ENCODE data around the gene RORC.

RORC gene

GRCh38 chr1:151822404-151822803 is 9.2 kb downstream of the RORC start:
- FAIRE-seq (no peak), DNase-seq (ENCODE audit: insufficient read length, low spot score) (no peak)
- TF ChIP-seq POLR2A (IDR thresholded peaks at IDR 0.05; ENCODE audit: low read depth, low read length) (no peak), POU2F2 (IDR thresholded peaks at IDR 0.05; ENCODE audit: low read depth, low read length) (no peak), POLR2AphosphoS5 (IDR thresholded peaks at IDR 0.05; ENCODE audit: low read depth, low read length) (no peak), SPI1 (IDR thresholded peaks at IDR 0.05; ENCODE audit: low read depth, low read length) (no peak), PAX5 (IDR thresholded peaks at IDR 0.05; ENCODE audit: insufficient read depth, low read length, severe bottlenecking) (no peak), TAF1 (IDR thresholded peaks at IDR 0.05; ENCODE audit: low read depth, low read length) (no peak)

DNA sequence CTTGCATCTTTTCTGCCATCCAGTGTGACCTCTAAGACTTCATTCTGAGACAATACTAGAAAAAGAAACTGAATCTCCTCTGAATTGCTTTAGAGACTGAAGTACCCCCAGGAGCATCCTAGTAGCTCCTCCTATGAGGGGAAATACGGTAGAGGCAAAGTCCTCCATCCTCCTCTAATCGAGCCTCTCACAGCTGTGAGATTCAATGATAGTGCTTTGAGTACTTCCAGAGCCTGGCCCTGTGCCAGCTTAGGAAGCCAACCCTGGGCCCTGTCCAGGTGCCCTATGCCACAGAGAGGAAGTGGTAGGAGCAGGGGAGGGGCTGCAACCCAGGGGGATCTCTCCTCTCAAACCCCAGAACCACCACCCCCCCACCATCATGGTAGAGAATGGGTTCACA is 10.7 kb downstream of the RORC start:
- no peak for TF ChIP-seq SPI1 (IDR thresholded peaks at IDR 0.05; ENCODE audit: low read depth, low read length)
- no peak for TF ChIP-seq POLR2A (IDR thresholded peaks at IDR 0.05; ENCODE audit: low read depth, low read length)
- no peak for TF ChIP-seq PAX5 (IDR thresholded peaks at IDR 0.05; ENCODE audit: insufficient read depth, low read length, severe bottlenecking)
- no peak for TF ChIP-seq POU2F2 (IDR thresholded peaks at IDR 0.05; ENCODE audit: low read depth, low read length)
- TF ChIP-seq POLR2AphosphoS5 (IDR thresholded peaks at IDR 0.05; ENCODE audit: low read depth, low read length): no peak
- no peak for TF ChIP-seq TAF1 (IDR thresholded peaks at IDR 0.05; ENCODE audit: low read depth, low read length)
- no peak for DNase-seq (ENCODE audit: insufficient read length, low spot score)
- no peak for FAIRE-seq

GRCh38 chr1:151819976-151820623 is 11.5 kb downstream of the RORC start:
- TF ChIP-seq POLR2AphosphoS5 (IDR thresholded peaks at IDR 0.05; ENCODE audit: low read depth, low read length) (no peak), SPI1 (IDR thresholded peaks at IDR 0.05; ENCODE audit: low read depth, low read length) (no peak), TAF1 (IDR thresholded peaks at IDR 0.05; ENCODE audit: low read depth, low read length) (no peak), PAX5 (IDR thresholded peaks at IDR 0.05; ENCODE audit: insufficient read depth, low read length, severe bottlenecking) (no peak), POU2F2 (IDR thresholded peaks at IDR 0.05; ENCODE audit: low read depth, low read length) (no peak), POLR2A (IDR thresholded peaks at IDR 0.05; ENCODE audit: low read depth, low read length) (no peak)
- FAIRE-seq (no peak), DNase-seq (ENCODE audit: insufficient read length, low spot score) (no peak)

DNA sequence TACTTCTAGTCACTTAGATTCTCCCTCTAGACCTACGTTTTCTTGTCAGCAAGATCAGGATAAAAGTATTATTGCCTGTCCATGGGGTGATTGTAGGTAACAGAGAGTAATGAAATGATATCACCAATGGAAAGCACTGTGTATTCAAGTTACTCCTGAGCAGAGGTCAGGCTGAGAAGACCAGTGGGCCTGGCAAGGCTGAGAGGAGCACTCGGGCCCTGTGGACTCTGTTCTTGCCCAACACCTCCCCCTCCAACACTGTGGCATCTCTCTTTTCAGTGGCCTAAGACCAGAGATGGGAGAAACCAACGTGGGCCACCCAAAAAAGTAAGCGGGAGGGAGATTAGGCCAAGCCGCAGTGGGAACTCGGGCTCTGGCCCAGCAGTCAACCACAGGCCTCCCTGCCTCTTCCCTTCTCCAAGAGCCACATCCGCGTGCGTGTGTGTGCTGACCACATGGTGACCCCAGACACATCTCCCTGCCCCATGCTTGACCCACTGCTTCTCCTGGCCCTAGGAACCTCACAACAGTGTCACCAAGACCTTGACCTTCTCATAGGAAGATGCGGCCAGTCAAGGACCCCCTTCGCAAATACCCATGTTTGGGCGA is 12.3 kb downstream of the RORC start:
- TF ChIP-seq POLR2AphosphoS5 (IDR thresholded peaks at IDR 0.05; ENCODE audit: low read depth, low read length): no peak
- TF ChIP-seq TAF1 (IDR thresholded peaks at IDR 0.05; ENCODE audit: low read depth, low read length): no peak
- DNase-seq (ENCODE audit: insufficient read length, low spot score) (no peak), FAIRE-seq (no peak)

DNA sequence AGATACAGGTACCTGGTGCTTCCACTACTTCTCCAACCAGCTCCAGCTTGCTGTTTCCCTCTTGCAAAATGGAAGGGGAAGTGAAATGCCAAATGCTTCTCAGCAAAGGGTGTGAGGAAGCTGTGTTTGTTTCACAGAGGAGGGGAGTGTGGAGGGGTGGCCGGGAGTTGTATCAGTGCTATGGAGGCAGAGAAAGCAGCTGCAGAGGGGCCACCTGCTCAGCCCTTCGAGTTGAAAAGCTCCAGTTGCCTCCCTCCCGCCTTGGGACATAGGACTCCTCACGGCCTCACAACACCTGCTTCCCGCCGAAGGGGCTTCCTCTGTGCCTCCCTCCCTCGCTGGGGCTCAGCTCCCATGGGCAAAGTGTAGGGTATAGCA is 14.3 kb downstream of the RORC start:
- no peak for DNase-seq (ENCODE audit: insufficient read length, low spot score)
- FAIRE-seq: no peak
- TF ChIP-seq POU2F2 (IDR thresholded peaks at IDR 0.05; ENCODE audit: low read depth, low read length) (no peak), POLR2AphosphoS5 (IDR thresholded peaks at IDR 0.05; ENCODE audit: low read depth, low read length) (no peak), SPI1 (IDR thresholded peaks at IDR 0.05; ENCODE audit: low read depth, low read length) (peak; percentile 15; the same call in 1 of the 2 replicates), PAX5 (IDR thresholded peaks at IDR 0.05; ENCODE audit: insufficient read depth, low read length, severe bottlenecking) (no peak), TAF1 (IDR thresholded peaks at IDR 0.05; ENCODE audit: low read depth, low read length) (no peak), POLR2A (IDR thresholded peaks at IDR 0.05; ENCODE audit: low read depth, low read length) (no peak)

GRCh38 chr1:151816548-151817352 is 14.9 kb downstream of the RORC start:
- TF ChIP-seq POLR2A (IDR thresholded peaks at IDR 0.05; ENCODE audit: low read depth, low read length) (no peak), TAF1 (IDR thresholded peaks at IDR 0.05; ENCODE audit: low read depth, low read length) (no peak), POU2F2 (IDR thresholded peaks at IDR 0.05; ENCODE audit: low read depth, low read length) (no peak), SPI1 (IDR thresholded peaks at IDR 0.05; ENCODE audit: low read depth, low read length) (no peak), PAX5 (IDR thresholded peaks at IDR 0.05; ENCODE audit: insufficient read depth, low read length, severe bottlenecking) (no peak), POLR2AphosphoS5 (IDR thresholded peaks at IDR 0.05; ENCODE audit: low read depth, low read length) (no peak)
- FAIRE-seq (no peak), DNase-seq (ENCODE audit: insufficient read length, low spot score) (no peak)

GRCh38 chr1:151815716-151816327 is 15.8 kb downstream of the RORC start:
- TF ChIP-seq POU2F2 (IDR thresholded peaks at IDR 0.05; ENCODE audit: low read depth, low read length): no peak
- TF ChIP-seq POLR2AphosphoS5 (IDR thresholded peaks at IDR 0.05; ENCODE audit: low read depth, low read length): no peak
- no peak for TF ChIP-seq PAX5 (IDR thresholded peaks at IDR 0.05; ENCODE audit: insufficient read depth, low read length, severe bottlenecking)
- no peak for TF ChIP-seq POLR2A (IDR thresholded peaks at IDR 0.05; ENCODE audit: low read depth, low read length)
- no peak for TF ChIP-seq SPI1 (IDR thresholded peaks at IDR 0.05; ENCODE audit: low read depth, low read length)
- no peak for TF ChIP-seq TAF1 (IDR thresholded peaks at IDR 0.05; ENCODE audit: low read depth, low read length)
- DNase-seq (ENCODE audit: insufficient read length, low spot score) (no peak), FAIRE-seq (no peak)

GRCh38 chr1:151814971-151815545 is 16.5 kb downstream of the RORC start:
- TF ChIP-seq PAX5 (IDR thresholded peaks at IDR 0.05; ENCODE audit: insufficient read depth, low read length, severe bottlenecking) (no peak), POLR2A (IDR thresholded peaks at IDR 0.05; ENCODE audit: low read depth, low read length) (no peak), POU2F2 (IDR thresholded peaks at IDR 0.05; ENCODE audit: low read depth, low read length) (no peak), POLR2AphosphoS5 (IDR thresholded peaks at IDR 0.05; ENCODE audit: low read depth, low read length) (no peak), TAF1 (IDR thresholded peaks at IDR 0.05; ENCODE audit: low read depth, low read length) (no peak), SPI1 (IDR thresholded peaks at IDR 0.05; ENCODE audit: low read depth, low read length) (no peak)
- FAIRE-seq: no peak
- no peak for DNase-seq (ENCODE audit: insufficient read length, low spot score)

- TF ChIP-seq TAF1 (IDR thresholded peaks at IDR 0.05; ENCODE audit: low read depth, low read length) (no peak), SPI1 (IDR thresholded peaks at IDR 0.05; ENCODE audit: low read depth, low read length) (no peak)
- no peak for DNase-seq (ENCODE audit: insufficient read length, low spot score)
- no peak for FAIRE-seq
These were observed 17.2 kb downstream of the RORC start for GRCh38 chr1:151814426-151814825.

All from GM12891 (cell line).